Liver (tissue), 9 donors: ENCODE measurements around the gene PAX4. TPM values are rescaled to one million over a fixed set of nuclear protein-coding genes. Genes with fewer than 3 reads are reported as not detected.

Experiments used
- DNase-seq: peaks from one replicate; pipeline ENCODE4 v3.0.0-alpha.2; 2017; ENCODE audit warnings: low spot score
- H3K27ac ChIP-seq, 2 donors: one replicate each; pipeline ENCODE4 v1.7.0; 2013; ENCODE audit warnings: inconsistent platforms in 2 of 2, low read length in 2 of 2, control low read depth in 1 of 2, low read depth in 1 of 2, mild to moderate bottlenecking in 1 of 2
- H3K27me3 ChIP-seq, 4 donors: one replicate each; pipeline versions ENCODE4 v1.6.1 to v1.7.0; 2013; ENCODE audit warnings: low read length in 3 of 4, inconsistent platforms in 1 of 4, mild to moderate bottlenecking in 1 of 4, moderate library complexity in 1 of 4; ENCODE audit not compliant: control insufficient read depth in 4 of 4, insufficient read depth in 4 of 4
- H3K36me3 ChIP-seq, 4 donors: one replicate each; pipeline versions ENCODE4 v1.6.1 to v1.7.0; 2013; ENCODE audit warnings: low read length in 3 of 4, mild to moderate bottlenecking in 3 of 4, low read depth in 1 of 4, moderate library complexity in 1 of 4; ENCODE audit not compliant: control insufficient read depth in 4 of 4, insufficient read depth in 3 of 4
- H3K4me1 ChIP-seq, 4 donors: one replicate each; pipeline versions ENCODE4 v1.6.1 to v1.7.0; 2013; ENCODE audit warnings: low read length in 3 of 4, mild to moderate bottlenecking in 3 of 4, moderate library complexity in 1 of 4; ENCODE audit not compliant: control insufficient read depth in 4 of 4, insufficient read depth in 4 of 4
- H3K4me3 ChIP-seq, 3 donors: one replicate each; pipeline versions ENCODE4 v1.6.1 to v1.7.0; 2013; ENCODE audit warnings: low read length in 3 of 3, control low read depth in 1 of 3, low read depth in 1 of 3, mild to moderate bottlenecking in 1 of 3
- H3K9ac ChIP-seq, 2 donors: one replicate each; pipeline ENCODE4 v1.7.0; 2013; ENCODE audit warnings: low read length in 2 of 2, mild to moderate bottlenecking in 2 of 2, moderate library complexity in 2 of 2, control low read depth in 1 of 2, low read depth in 1 of 2
- H3K9me3 ChIP-seq, 4 donors: one replicate each; pipeline versions ENCODE4 v1.6.1 to v1.7.0; 2013; ENCODE audit warnings: low read length in 3 of 4; ENCODE audit not compliant: control insufficient read depth in 4 of 4
- EGR1 ChIP-seq, 2 donors: IDR thresholded peaks; 2 replicates each; pipeline ENCODE4 v1.6.1; 2016 to 2018; ENCODE audit warnings: antibody characterized with exemption in 2 of 2, low read depth in 2 of 2
- FOXA2 ChIP-seq: IDR thresholded peaks from 2 replicates; pipeline ENCODE4 v1.6.1; 2016; ENCODE audit warnings: antibody characterized with exemption
- GABPA ChIP-seq, 2 donors: IDR thresholded peaks in 1 of 2; conservative IDR thresholded peaks in 1 of 2; 2 replicates each; pipeline ENCODE4 v1.6.1; 2016; ENCODE audit warnings: antibody characterized with exemption in 2 of 2, mild to moderate bottlenecking in 1 of 2, moderate library complexity in 1 of 2
- HNF4A ChIP-seq, 2 donors: conservative IDR thresholded peaks; 2 replicates each; pipeline ENCODE4 v1.6.1; 2016; ENCODE audit warnings: antibody characterized with exemption in 2 of 2, mild to moderate bottlenecking in 2 of 2
- NR2F2 ChIP-seq: IDR thresholded peaks from 2 replicates; pipeline ENCODE4 v1.6.1; 2016; ENCODE audit warnings: antibody characterized with exemption
- RAD21 ChIP-seq, 2 donors: IDR thresholded peaks; 2 replicates each; pipeline ENCODE4 v1.6.1; 2016; ENCODE audit warnings: antibody characterized with exemption in 2 of 2, mild to moderate bottlenecking in 2 of 2
- RXRA ChIP-seq, 2 donors: IDR thresholded peaks; 2 replicates each; pipeline ENCODE4 v1.6.1; 2017 to 2018; ENCODE audit warnings: antibody characterized with exemption in 2 of 2, mild to moderate bottlenecking in 1 of 2
- SP1 ChIP-seq: IDR thresholded peaks from 2 replicates; pipeline ENCODE4 v1.6.1; 2018; ENCODE audit warnings: antibody characterized with exemption, mild to moderate bottlenecking
- TAF1 ChIP-seq: conservative IDR thresholded peaks from 2 replicates; pipeline ENCODE4 v1.6.1; 2016; ENCODE audit warnings: antibody characterized with exemption, mild to moderate bottlenecking
- YY1 ChIP-seq: IDR thresholded peaks from 2 replicates; pipeline ENCODE4 v1.6.1; 2016; ENCODE audit warnings: antibody characterized with exemption, mild to moderate bottlenecking
- WGBS: extraction: QIAGEN DNeasy Blood & Tissue Kit; methylation state at CpG from one replicate; pipeline ENCODE4 v1.1.7; 2013; 5-methylcytosine and 5-hydroxymethylcytosine counted together
- polyA plus RNA-seq, 2 donors: library from polyadenylated mRNA; stranded (reverse) in 1 of 2; unstranded in 1 of 2; fragments of 200-250 nt in 1 of 2; fragments of >200 nt in 1 of 2; fragmentation: Nextera tagmentation in 1 of 2; extraction: Ambion mirVana in 1 of 2; gene quantifications; one replicate each; pipeline versions ENCODE4 v1.2.1 to v1.2.3, GENCODE V29; 2013 to 2015
- total RNA-seq, 2 donors: library from RNA; depleted of rRNA; stranded (reverse); fragments of >200 nt; gene quantifications; one replicate each; pipeline ENCODE4 v1.2.3, GENCODE V29; 2014
- TF ChIP-seq, protein P1 (sequence below): IDR thresholded peaks from 2 replicates; pipeline ENCODE4 v1.6.1; 2016; ENCODE audit warnings: antibody characterized with exemption
- TF ChIP-seq, protein P2 (sequence below): IDR thresholded peaks from 2 replicates; pipeline ENCODE4 v1.6.1; 2016; ENCODE audit warnings: antibody characterized with exemption
- TF ChIP-seq, protein P3 (sequence below): IDR thresholded peaks from 2 replicates; pipeline ENCODE4 v1.6.1; 2016; ENCODE audit warnings: antibody characterized with exemption
- TF ChIP-seq, protein P4 (sequence below): fragments of 150-350 bp; IDR thresholded peaks from 2 replicates; pipeline ENCODE4 v1.5.1; 2017; ENCODE audit warnings: improper control_type of control experiment, low read depth, low read length; ENCODE audit not compliant: missing input control
- TF ChIP-seq, protein P5 (sequence below): IDR thresholded peaks from 2 replicates; pipeline ENCODE4 v1.6.1; 2016; ENCODE audit warnings: antibody characterized with exemption, mild to moderate bottlenecking
- donor health status: healthy.
- donor health status: healthy.
- donor health status: healthy.
- donor health status: healthy.
- donor health status: healthy.

Gene PAX4
- total and polyA plus RNA-seq, 4 donors: not detected

DNA sequence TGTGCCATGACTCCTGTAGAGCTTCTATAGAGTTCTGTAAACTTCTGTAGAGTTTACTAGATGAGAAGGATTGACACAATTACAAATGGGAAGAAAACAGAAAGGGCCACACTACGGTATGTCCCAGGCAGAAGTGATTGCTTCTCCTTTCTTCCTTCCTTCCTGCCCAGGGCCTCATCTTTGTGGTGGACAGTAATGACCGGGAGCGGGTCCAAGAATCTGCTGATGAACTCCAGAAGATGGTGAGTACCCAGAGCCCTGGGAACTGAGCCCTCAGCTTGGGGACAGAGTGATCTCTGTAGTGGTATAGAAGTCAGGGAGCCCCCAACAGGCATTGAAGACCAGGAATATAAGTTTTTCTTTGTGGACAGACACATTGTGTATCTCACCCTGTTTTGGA is 28.0 kb downstream of the PAX4 start:
- Histone ChIP-seq H3K9me3 (no peaks in the 10 kb centered on the region), H3K4me1 (peaks cover 6 to 51% (median 30%) of the 10 kb centered on the region in 4 donors), H3K27me3 (no peaks in the 10 kb centered on the region), H3K27ac (no peak overlapping the region), H3K9ac (no peak overlapping the region), H3K36me3 (peaks cover 6 to 14% (median 10%) of the 10 kb centered on the region in 4 donors), H3K4me3 (no peak overlapping the region)
- 78% methylated on average over 3 of the region's 3 CpGs for WGBS
- no peak for TF ChIP-seq TAF1
- TF ChIP-seq RXRA (IDR thresholded peaks at IDR 0.05): no peak
- TF ChIP-seq YY1: no peak
- no peak for TF ChIP-seq FOXA2
- TF ChIP-seq, protein P1, sequence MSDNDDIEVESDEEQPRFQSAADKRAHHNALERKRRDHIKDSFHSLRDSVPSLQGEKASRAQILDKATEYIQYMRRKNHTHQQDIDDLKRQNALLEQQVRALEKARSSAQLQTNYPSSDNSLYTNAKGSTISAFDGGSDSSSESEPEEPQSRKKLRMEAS: no peak
- TF ChIP-seq, protein P2, sequence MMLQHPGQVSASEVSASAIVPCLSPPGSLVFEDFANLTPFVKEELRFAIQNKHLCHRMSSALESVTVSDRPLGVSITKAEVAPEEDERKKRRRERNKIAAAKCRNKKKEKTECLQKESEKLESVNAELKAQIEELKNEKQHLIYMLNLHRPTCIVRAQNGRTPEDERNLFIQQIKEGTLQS: no peak
- TF ChIP-seq, protein P3, sequence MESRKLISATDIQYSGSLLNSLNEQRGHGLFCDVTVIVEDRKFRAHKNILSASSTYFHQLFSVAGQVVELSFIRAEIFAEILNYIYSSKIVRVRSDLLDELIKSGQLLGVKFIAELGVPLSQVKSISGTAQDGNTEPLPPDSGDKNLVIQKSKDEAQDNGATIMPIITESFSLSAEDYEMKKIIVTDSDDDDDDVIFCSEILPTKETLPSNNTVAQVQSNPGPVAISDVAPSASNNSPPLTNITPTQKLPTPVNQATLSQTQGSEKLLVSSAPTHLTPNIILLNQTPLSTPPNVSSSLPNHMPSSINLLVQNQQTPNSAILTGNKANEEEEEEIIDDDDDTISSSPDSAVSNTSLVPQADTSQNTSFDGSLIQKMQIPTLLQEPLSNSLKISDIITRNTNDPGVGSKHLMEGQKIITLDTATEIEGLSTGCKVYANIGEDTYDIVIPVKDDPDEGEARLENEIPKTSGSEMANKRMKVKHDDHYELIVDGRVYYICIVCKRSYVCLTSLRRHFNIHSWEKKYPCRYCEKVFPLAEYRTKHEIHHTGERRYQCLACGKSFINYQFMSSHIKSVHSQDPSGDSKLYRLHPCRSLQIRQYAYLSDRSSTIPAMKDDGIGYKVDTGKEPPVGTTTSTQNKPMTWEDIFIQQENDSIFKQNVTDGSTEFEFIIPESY: no peak
- no peak for TF ChIP-seq HNF4A (conservative IDR thresholded peaks at IDR 0.05)
- TF ChIP-seq, protein P4, sequence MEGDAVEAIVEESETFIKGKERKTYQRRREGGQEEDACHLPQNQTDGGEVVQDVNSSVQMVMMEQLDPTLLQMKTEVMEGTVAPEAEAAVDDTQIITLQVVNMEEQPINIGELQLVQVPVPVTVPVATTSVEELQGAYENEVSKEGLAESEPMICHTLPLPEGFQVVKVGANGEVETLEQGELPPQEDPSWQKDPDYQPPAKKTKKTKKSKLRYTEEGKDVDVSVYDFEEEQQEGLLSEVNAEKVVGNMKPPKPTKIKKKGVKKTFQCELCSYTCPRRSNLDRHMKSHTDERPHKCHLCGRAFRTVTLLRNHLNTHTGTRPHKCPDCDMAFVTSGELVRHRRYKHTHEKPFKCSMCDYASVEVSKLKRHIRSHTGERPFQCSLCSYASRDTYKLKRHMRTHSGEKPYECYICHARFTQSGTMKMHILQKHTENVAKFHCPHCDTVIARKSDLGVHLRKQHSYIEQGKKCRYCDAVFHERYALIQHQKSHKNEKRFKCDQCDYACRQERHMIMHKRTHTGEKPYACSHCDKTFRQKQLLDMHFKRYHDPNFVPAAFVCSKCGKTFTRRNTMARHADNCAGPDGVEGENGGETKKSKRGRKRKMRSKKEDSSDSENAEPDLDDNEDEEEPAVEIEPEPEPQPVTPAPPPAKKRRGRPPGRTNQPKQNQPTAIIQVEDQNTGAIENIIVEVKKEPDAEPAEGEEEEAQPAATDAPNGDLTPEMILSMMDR: no peak
- no peak for TF ChIP-seq NR2F2
- no peak for TF ChIP-seq SP1
- no peak for TF ChIP-seq RAD21 (IDR thresholded peaks at IDR 0.05)
- TF ChIP-seq EGR1 (IDR thresholded peaks at IDR 0.05; ENCODE audit: low read depth in 2 of 2): no peak
- TF ChIP-seq, protein P5, sequence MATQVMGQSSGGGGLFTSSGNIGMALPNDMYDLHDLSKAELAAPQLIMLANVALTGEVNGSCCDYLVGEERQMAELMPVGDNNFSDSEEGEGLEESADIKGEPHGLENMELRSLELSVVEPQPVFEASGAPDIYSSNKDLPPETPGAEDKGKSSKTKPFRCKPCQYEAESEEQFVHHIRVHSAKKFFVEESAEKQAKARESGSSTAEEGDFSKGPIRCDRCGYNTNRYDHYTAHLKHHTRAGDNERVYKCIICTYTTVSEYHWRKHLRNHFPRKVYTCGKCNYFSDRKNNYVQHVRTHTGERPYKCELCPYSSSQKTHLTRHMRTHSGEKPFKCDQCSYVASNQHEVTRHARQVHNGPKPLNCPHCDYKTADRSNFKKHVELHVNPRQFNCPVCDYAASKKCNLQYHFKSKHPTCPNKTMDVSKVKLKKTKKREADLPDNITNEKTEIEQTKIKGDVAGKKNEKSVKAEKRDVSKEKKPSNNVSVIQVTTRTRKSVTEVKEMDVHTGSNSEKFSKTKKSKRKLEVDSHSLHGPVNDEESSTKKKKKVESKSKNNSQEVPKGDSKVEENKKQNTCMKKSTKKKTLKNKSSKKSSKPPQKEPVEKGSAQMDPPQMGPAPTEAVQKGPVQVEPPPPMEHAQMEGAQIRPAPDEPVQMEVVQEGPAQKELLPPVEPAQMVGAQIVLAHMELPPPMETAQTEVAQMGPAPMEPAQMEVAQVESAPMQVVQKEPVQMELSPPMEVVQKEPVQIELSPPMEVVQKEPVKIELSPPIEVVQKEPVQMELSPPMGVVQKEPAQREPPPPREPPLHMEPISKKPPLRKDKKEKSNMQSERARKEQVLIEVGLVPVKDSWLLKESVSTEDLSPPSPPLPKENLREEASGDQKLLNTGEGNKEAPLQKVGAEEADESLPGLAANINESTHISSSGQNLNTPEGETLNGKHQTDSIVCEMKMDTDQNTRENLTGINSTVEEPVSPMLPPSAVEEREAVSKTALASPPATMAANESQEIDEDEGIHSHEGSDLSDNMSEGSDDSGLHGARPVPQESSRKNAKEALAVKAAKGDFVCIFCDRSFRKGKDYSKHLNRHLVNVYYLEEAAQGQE: no peak
- no peak for TF ChIP-seq GABPA (IDR thresholded peaks at IDR 0.05 in 1 of 2, conservative IDR thresholded peaks at IDR 0.05 in 1 of 2)
- no peak for DNase-seq
